Stimulated activated CD4-positive, alpha-beta T cell treated with anti-CD3 and anti-CD28 coated beads, Interleukin-2, amount 100 ng/mL, for 24 hours (primary cell): Measurements from ENCODE around the gene EYA3.
A peak's percentile ranks its signal among the peaks of the same experiment; 100 is the strongest.

ENCODE experiments used
- DNase-seq, 2 donors: peaks; one replicate each; pipeline ENCODE4 v3.0.0-alpha.2; 2020

The EYA3 gene

GRCh38 chr1:28088168-28088961 is at the start of gene EYA3:
EYA3 (minus strand) TSS chr1:28088610; CDS start chr1:28058026, 30,584 bp downstream.
- peak; percentile 99 for DNase-seq

DNA sequence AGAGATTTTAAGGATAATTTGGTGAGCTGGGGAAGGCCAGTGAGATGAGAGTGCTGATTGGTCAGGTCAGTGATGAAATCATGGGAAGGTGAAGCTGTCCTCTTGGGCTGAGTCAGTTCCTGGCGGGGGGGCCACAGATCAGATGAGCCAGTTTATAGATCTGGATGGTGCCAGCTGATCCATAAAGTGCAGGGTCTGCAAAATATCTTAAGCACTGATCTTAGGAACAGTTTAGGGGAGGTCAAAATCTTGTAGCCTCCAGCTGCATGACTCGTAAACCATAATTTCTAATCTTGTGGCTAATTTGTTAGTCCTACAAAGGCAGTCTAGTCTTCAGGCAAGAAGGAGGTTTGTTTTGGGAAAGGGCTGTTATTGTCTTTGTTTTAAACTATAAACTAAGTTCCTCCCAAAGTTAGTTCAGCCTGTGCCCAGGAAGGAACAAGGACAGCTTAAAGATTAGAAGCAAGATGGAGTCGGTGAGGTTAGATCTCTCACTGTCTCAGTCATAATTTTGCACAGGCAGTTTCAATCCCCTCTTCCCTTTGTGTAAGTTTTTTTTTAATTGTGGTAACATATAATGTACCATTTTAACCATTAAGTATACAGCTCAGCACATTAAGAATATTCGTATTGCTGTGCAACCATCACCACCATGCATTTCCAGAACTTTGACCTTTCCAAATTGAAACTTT is 48.7 kb upstream of the EYA3 start:
- no peak for DNase-seq

DNA sequence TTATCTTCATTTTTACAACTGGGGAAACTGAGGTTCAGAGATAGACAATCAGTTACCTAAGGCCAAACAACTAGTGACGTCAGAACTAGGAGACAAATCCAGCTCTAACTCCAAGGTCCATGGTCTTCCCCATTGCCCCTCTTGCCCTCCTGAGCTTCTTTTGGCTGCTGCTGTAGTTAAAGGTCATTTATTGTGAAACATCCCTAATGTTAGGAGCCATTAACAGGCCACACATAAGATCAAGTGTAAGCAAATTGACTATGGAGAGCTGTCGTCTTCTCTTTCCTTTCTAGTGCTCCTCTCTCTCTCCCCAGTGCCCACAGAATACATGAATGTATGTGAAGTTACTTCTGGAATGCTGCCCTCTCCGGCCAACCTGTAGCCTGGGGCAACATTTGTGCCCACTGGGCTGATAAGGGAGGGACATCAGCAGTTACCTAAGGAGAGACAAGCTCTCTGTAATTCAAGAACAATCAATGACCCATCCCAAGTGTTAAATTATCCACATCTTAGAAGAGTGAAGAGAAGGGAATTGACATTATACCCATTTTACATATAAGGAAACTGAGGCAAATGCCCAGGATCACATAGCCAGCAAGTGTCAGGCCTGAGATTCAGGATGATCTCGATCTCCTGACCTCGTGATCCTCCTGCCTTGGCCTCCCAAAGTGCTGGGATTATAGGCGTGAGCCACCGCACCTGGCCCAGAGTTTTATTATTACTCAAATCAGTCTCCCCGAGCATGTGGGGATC is 47.9 kb upstream of the EYA3 start:
- DNase-seq = no peak

DNA sequence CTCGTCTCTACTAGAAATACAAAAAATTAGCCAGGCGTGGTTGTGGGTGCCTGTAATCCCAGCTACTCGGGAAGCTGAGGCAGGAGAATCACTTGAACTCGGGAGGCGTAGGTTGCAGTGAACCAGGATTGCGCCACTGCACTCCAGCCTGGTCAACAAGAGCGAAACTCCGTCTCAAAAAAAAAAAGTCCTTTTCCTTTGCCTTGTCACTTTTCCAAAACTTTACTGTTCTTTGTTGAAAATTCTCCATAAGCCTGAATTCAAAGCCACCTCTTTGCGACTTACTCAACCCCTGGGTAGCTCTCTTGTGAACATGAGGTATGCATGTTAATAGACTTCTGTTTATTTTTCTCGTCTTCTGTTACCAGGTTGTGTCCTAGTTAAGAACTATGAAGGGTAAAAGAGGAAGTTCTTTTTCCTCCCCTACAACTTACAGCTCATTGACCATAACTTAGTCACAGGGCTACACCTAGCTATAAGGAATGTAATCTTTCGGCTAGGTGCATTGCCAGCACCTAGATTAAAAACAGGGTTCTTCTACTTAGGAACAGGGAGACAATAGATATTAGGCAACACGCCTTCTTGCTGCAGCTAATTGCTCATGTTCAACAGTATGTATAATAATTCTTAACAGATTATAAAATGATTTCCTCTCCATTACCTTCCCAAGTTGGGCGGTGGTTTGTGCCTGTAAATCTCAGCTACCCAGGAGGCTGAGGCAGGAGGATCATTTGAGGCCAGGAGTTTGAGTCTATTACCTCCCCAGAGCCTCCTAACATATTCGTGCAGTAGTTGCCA is 47.2 kb upstream of the EYA3 start:
- DNase-seq = no peak

- DNase-seq = no peak
These were observed 46.3 kb upstream of the EYA3 start for GRCh38 chr1:28134651-28135207.

GRCh38 chr1:28132171-28133167 is 44.1 kb upstream of the EYA3 start:
- DNase-seq = no peak

DNA sequence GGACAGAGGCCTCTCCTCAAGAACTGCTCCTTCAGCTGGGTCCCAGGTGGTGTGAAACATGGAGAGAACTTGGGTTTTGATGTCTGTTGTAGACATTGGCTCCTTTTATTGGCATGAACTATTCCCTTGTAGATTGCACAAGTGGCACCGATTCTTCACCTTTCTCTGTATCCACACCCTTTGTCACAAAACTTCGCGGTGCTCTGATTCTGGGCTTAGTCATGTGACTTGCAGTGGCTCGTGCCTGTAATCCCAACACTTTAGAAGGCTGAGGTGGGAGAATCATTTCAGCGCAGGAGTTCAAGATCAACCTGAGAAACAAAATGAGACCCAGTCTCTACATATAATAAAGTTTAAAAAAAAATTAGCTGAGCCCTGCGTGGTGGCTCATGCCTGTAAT is 42.5 kb upstream of the EYA3 start:
- DNase-seq = no peak

GRCh38 chr1:28129150-28129549 is 40.7 kb upstream of the EYA3 start:
- DNase-seq = no peak

GRCh38 chr1:28127617-28128257 is 39.3 kb upstream of the EYA3 start:
- no peak for DNase-seq

DNA sequence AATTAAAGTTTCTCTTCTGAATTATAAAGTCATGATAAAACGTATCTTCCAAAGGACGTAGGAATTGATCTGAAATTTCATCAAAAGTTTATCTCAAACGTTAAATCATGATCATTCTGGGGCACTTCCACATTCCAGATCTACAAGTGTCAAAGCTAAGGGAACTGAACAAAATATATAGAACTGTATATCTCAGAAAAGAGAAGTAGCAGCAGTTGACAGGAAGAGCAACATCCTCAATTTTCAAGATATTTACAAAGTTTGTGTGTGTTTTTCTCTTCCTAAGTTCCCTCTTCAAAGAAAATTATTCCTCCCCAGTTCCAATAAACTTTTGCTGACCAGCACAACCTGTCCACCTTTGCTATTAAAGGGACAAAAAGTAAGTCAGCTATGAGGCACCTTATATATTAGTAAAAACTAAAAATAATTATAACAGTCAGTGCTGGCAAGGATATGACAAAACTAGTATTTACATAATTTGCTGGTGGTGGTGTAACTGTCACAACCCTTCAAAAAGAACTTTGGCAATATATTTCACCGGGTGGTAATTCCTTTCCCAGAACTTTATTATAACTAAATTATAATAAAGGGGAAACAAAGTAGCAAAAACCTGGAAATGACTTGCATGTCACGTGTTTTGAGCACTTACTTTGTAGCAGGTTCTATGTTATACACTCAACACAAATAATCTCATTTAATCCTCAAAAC is 38.5 kb upstream of the EYA3 start:
- no peak for DNase-seq

GRCh38 chr1:28126212-28126611 is 37.8 kb upstream of the EYA3 start:
- no peak for DNase-seq

- DNase-seq = no peak
These were observed 35.1 kb upstream of the EYA3 start for GRCh38 chr1:28123461-28123961.

GRCh38 chr1:28122183-28122582 is 33.8 kb upstream of the EYA3 start:
- no peak for DNase-seq

GRCh38 chr1:28119556-28119955 is 31.1 kb upstream of the EYA3 start:
- DNase-seq = no peak

GRCh38 chr1:28118640-28119307 is 30.4 kb upstream of the EYA3 start:
- no peak for DNase-seq

GRCh38 chr1:28115267-28115666 is 26.9 kb upstream of the EYA3 start:
- peak; percentile 38 to 53 for DNase-seq

- no peak for DNase-seq
These were observed 26.4 kb upstream of the EYA3 start for GRCh38 chr1:28114844-28115243.

GRCh38 chr1:28113242-28113572 is 24.8 kb upstream of the EYA3 start:
- DNase-seq = no peak
